ENCODE measurements around the gene FIGNL2. TPM values are rescaled to one million over a fixed set of nuclear protein-coding genes. Genes with fewer than 3 reads are reported as not detected.

Gene FIGNL2
- total RNA-seq, 1 donor from 2014 or later = not detected

DNA sequence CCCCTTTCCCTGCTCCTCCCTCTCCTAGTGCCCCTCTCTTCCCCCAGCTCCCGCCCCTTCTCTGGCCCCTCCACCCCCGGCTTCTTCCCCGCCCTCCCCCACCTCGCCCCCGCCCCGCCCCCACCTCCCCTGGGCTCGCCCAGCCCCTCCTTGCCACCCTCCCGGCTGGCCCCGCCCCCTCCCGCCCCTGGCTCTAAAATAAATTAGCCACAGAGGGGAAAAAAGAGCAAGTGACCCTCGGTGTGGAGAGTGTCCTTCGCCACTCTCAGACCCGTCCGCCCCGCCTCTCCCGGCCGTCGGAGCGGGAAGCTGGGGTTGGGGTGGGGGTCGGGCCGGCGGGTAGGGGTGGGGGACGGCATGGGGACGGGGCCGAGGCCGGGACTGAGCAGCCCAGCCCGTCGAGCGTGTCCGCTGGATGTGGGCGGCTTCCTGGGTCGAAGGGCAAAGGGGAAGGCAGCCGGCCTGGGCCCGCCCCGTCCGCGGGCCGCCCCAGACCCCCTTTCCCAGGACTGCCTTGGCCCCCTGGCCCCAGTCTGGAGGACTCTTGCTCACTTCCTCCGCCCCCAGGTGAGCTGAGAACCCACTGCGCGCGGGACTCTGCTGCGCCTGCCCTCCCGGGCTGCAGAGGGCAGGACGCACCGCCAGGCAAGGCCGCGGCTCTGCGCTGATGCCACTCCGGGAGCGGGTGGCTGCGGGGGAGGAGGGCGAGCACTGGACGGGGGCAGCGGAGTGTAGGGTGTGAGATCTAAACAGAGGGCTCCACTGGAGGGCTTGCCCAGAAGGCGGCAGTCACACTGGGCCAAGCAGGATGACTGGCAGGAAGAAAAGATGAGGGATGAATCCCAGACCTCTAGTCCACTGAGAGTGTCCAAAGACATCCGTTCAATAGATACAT is 570 bp upstream of the FIGNL2 start:
- Histone ChIP-seq H3K36me3 (no peaks in the 10 kb centered on the region), H3K9me3 (no peaks in the 10 kb centered on the region), H3K4me1 (peaks cover 45% of the 10 kb centered on the region), H3K4me3 (peak overlapping the region; percentile 57 to 80), H3K27me3 (no peaks in the 10 kb centered on the region), H3K27ac (peak overlapping the region; percentile 83)
- peak in 1 of 2 donors; percentile 37 for TF ChIP-seq POLR2AphosphoS5 (IDR thresholded peaks at IDR 0.05; ENCODE audit: insufficient read depth in 1 of 2, low read depth in 1 of 2)
- TF ChIP-seq, protein P1, sequence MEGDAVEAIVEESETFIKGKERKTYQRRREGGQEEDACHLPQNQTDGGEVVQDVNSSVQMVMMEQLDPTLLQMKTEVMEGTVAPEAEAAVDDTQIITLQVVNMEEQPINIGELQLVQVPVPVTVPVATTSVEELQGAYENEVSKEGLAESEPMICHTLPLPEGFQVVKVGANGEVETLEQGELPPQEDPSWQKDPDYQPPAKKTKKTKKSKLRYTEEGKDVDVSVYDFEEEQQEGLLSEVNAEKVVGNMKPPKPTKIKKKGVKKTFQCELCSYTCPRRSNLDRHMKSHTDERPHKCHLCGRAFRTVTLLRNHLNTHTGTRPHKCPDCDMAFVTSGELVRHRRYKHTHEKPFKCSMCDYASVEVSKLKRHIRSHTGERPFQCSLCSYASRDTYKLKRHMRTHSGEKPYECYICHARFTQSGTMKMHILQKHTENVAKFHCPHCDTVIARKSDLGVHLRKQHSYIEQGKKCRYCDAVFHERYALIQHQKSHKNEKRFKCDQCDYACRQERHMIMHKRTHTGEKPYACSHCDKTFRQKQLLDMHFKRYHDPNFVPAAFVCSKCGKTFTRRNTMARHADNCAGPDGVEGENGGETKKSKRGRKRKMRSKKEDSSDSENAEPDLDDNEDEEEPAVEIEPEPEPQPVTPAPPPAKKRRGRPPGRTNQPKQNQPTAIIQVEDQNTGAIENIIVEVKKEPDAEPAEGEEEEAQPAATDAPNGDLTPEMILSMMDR (IDR thresholded peaks at IDR 0.05) = no peak
- intact Hi-C loops (cut with DNase I) = no loop called here
- no peak for DNase-seq (ENCODE audit: extremely low spot score in 2 of 2)

DNA sequence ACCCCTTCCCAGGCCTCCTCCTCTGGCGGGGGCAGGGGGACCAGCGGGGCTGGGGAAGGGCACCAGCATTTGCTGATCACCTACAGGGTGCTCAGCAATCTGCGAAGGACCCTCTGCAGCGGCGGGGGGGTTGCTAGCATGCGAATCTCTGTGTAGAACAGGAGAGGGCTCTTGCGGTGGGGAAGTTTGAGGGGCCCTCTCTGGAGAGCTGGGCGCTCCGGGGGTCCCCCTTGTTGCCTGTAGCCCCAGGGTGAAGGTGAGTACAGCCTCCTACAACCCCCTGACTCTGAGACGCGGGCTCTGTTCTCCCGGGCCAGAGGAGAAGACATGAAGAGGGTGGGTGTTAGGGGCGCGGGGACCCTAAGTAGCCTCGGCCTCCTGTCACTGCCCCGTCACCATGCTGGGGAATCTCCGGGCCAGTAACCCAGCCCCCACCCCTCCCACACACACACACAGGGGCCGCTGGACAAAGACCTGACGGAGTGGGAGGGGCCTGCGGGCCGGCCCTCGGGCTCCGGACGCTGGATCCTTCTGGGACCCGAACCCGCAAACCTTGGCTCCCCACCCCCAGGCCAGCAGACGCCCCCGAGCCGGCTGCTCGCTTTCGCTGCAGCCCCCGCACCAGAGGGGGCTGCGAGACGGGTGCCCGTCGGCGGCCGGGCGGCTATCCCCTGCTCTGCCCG is 734 bp downstream of the FIGNL2 start:
- Histone ChIP-seq H3K27me3 (no peaks in the 10 kb centered on the region), H3K27ac (peak overlapping the region; percentile 83), H3K4me1 (peaks cover 45% of the 10 kb centered on the region), H3K36me3 (no peaks in the 10 kb centered on the region), H3K4me3 (peak overlapping the region; percentile 57 to 80), H3K9me3 (no peaks in the 10 kb centered on the region)
- no peak for DNase-seq (ENCODE audit: extremely low spot score in 2 of 2)
- TF ChIP-seq POLR2AphosphoS5 (IDR thresholded peaks at IDR 0.05; ENCODE audit: insufficient read depth in 1 of 2, low read depth in 1 of 2) (no peak), POLR2A (IDR thresholded peaks at IDR 0.05) (no peak)
- TF ChIP-seq, protein P1 (IDR thresholded peaks at IDR 0.05) = no peak
- intact Hi-C loops (cut with DNase I) = no loop called here

DNA sequence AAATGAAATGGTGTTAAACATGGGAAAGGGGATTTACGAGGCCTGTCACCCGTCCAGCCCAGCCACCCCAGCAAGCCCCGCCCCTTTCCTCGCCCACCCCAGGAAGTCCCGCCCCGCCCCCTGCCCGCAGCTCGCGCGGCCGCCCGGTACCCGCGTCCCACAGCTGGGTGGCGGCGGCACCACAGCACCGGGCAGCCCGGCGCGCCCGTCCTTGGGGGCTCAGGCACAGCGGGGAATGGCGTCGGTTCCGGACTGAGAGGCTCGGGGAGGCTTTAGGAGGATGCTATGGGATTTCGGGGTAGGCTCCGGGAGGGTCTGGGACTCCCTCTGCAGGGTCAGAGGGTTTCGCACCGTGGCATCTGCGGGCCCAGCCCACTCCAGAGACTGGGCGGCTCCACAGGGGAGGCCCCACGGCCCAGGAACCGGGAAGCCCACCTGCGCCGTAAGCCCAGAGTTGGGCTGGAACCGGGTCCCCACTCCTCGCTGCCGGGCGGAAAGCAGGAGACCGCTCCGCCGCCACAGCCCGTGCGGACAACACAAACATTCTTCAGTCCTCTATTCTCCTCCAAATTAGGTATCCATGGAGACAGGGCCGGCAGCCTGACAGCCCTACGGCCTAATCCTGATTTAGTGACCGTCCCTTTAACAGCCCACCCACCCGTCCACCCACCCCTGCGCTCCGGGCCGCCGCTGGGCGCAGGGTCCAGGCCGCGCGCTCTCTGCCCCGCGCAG is 1.4 kb downstream of the FIGNL2 start:
- peak overlapping the region; percentile 83 for H3K27ac ChIP-seq
- no peaks in the 10 kb centered on the region for H3K36me3 ChIP-seq
- H3K9me3 ChIP-seq = no peaks in the 10 kb centered on the region
- no peaks in the 10 kb centered on the region for H3K27me3 ChIP-seq
- peaks cover 42% of the 10 kb centered on the region for H3K4me1 ChIP-seq
- intact Hi-C loops (cut with DNase I) = no loop called here
- peak overlapping the region; percentile 57 to 80 for H3K4me3 ChIP-seq
- DNase-seq (ENCODE audit: extremely low spot score in 2 of 2) = no peak
- peak in 1 of 2 donors; percentile 70 for TF ChIP-seq POLR2AphosphoS5 (IDR thresholded peaks at IDR 0.05; ENCODE audit: insufficient read depth in 1 of 2, low read depth in 1 of 2)
- peak in 1 of 2 donors; percentile 41 for TF ChIP-seq POLR2A (IDR thresholded peaks at IDR 0.05)
- TF ChIP-seq, protein P1 (IDR thresholded peaks at IDR 0.05) = no peak

DNA sequence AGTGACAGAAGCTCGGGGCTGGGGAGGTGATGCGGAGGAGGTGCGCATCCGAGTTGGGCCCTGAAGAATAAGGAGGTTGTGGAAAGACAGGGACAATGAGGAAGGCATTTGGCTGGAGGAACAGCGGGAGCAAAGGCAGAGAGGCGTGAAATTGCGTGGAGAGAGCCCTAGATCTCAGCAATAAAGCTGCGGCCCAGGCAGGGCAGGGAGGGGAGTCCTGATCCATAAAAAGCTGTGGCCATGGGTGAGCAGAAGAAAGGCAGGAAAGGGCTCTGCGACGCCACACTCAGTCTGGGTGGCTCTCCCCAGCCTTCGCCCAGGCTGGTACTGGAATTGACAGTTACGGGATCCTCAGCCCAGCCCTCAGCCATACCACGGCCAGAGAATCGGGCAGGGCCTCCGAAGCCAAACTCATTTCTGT is 2.2 kb downstream of the FIGNL2 start:
- Histone ChIP-seq H3K36me3 (no peaks in the 10 kb centered on the region), H3K27me3 (no peaks in the 10 kb centered on the region), H3K27ac (peak overlapping the region; percentile 33), H3K9me3 (no peaks in the 10 kb centered on the region), H3K4me3 (peak overlapping the region; percentile 57 to 80), H3K4me1 (peaks cover 34% of the 10 kb centered on the region)
- intact Hi-C loops (cut with DNase I) = no loop called here
- TF ChIP-seq, protein P1 (IDR thresholded peaks at IDR 0.05) = no peak
- no peak for DNase-seq (ENCODE audit: extremely low spot score in 2 of 2)

Measured in vagina (tissue), 2 donors.